Endothelial cell of umbilical vein (primary cell): Measurements from ENCODE around the gene EML3. TPM values are rescaled to one million over a fixed set of nuclear protein-coding genes. Genes with fewer than 3 reads are reported as not detected.
"Not testable (repeated sequence)": the region's sequence is repeated elsewhere in the genome, so short reads cannot be mapped to it uniquely, and the experiment has no call there.

Experiments used
- BruUV-seq: library from RNA; stranded (reverse); fragments of 400-500 nt; replicated peaks from 2 replicates; lab custom pipeline; 2021; lab: Mats Ljungman, UMichigan
- CTCF ChIA-PET: fragments of 300-600, 350-600 bp; sonication (Branson Sonifier 250); formaldehyde crosslinking; loops from one replicate; lab custom pipeline; 2021; ENCODE audit warnings: antibody characterized with exemption, inconsistent platforms; lab: Charles Lee
- POLR2A ChIA-PET: fragments of 300-600, 350-600 bp; sonication (Branson Sonifier 250); formaldehyde crosslinking; loops from one replicate; lab custom pipeline; 2021; ENCODE audit warnings: antibody characterized with exemption, inconsistent platforms; lab: Charles Lee
- DNase-seq: peaks from one replicate; pipeline ENCODE4 v3.0.0-alpha.2; 2011; ENCODE audit warnings: low read depth, low spot score
- FAIRE-seq: peaks from 2 replicates; lab custom pipeline; 2011; peaks lifted over from hg19 to GRCh38; lab: Jason Lieb, UNC
- H2AFZ ChIP-seq: 2 replicates; pipeline ENCODE4 v1.6.0; 2012; ENCODE audit warnings: low read depth, low read length, control low read depth, inconsistent platforms
- H3K27ac ChIP-seq: 2 replicates; pipeline ENCODE4 v1.5.1; 2011; ENCODE audit warnings: low read depth, mild to moderate bottlenecking, control low read depth, low read length, moderate library complexity; ENCODE audit not compliant: insufficient read depth
- H3K27me3 ChIP-seq, 2 experiments: 2 replicates each; pipeline versions ENCODE4 v1.6.0 to v1.6.1; 2011; ENCODE audit warnings: low read length in 2 of 2, mixed read lengths in 1 of 2; ENCODE audit not compliant: control insufficient read depth in 2 of 2, insufficient read depth in 2 of 2
- H3K36me3 ChIP-seq, 2 experiments: 2 replicates in 1 of 2; 3 replicates in 1 of 2; pipeline ENCODE4 v1.5.1; 2011; ENCODE audit warnings: low read length in 2 of 2, mild to moderate bottlenecking in 1 of 2, moderate library complexity in 1 of 2; ENCODE audit not compliant: control insufficient read depth in 2 of 2, insufficient read depth in 2 of 2; ENCODE audit errors: extremely low read depth in 1 of 2
- H3K4me1 ChIP-seq: 3 replicates; pipeline ENCODE4 v1.5.1; 2011; ENCODE audit warnings: mild to moderate bottlenecking, low read length; ENCODE audit not compliant: control insufficient read depth, insufficient read depth; ENCODE audit errors: extremely low read depth
- H3K4me2 ChIP-seq: 2 replicates; pipeline ENCODE4 v1.6.1; 2011; ENCODE audit warnings: low read length, control low read depth, mixed read lengths; ENCODE audit not compliant: insufficient read depth
- H3K4me3 ChIP-seq, 3 experiments: fragments of 200-600 bp in 1 of 3; sonication (generic), shearing (Covaris generic) in 1 of 3; replicated peaks in 1 of 3; 2 replicates each; pipeline ENCODE4 v1.5.1; 2011 to 2016; ENCODE audit warnings: control low read depth in 3 of 3, low read length in 3 of 3, mild to moderate bottlenecking in 2 of 3, inconsistent platforms in 1 of 3, low read depth in 1 of 3, moderate library complexity in 1 of 3; ENCODE audit not compliant: insufficient read depth in 1 of 3
- H3K79me2 ChIP-seq: 2 replicates; pipeline ENCODE4 v1.6.0; 2012; ENCODE audit warnings: low read length, inconsistent platforms; ENCODE audit not compliant: control insufficient read depth, insufficient read depth
- H3K9ac ChIP-seq: replicated peaks from 2 replicates; pipeline ENCODE3; 2011; ENCODE audit warnings: low read length, control low read depth; ENCODE audit not compliant: insufficient read depth; ENCODE audit errors: extremely low read depth
- H3K9me1 ChIP-seq: replicated peaks from 3 replicates; pipeline ENCODE4 v1.6.0; 2011; ENCODE audit warnings: mild to moderate bottlenecking, low read length; ENCODE audit not compliant: control insufficient read depth, insufficient read depth; ENCODE audit errors: extremely low read depth
- H3K9me3 ChIP-seq: replicated peaks from 2 replicates; pipeline ENCODE4 v1.5.1; 2012; ENCODE audit warnings: low read length, inconsistent platforms; ENCODE audit not compliant: control insufficient read depth, insufficient read depth
- H4K20me1 ChIP-seq: replicated peaks from 2 replicates; pipeline ENCODE3; 2011; ENCODE audit warnings: mild to moderate bottlenecking, low read length; ENCODE audit not compliant: control insufficient read depth, insufficient read depth; ENCODE audit errors: extremely low read depth
- CTCF ChIP-seq, 2 donors: IDR thresholded peaks; 1 replicate in 1 of 2; 2 replicates in 1 of 2; pipeline ENCODE4 v1.5.1; 2011; ENCODE audit warnings: low read length in 2 of 2, mild to moderate bottlenecking in 2 of 2, moderate library complexity in 2 of 2, control low read depth in 1 of 2, inconsistent platforms in 1 of 2, low read depth in 1 of 2; ENCODE audit not compliant: insufficient read depth in 1 of 2; ENCODE audit errors: extremely low read depth in 1 of 2
- POLR2A ChIP-seq: IDR thresholded peaks from 2 replicates; pipeline ENCODE4 v1.6.1; 2012; ENCODE audit warnings: low read depth, mild to moderate bottlenecking, control low read depth, low read length
- dilution Hi-C: fragments of 300-500 bp; cut with MboI; formaldehyde crosslinking; loops from one replicate; pipeline ENCODE4 v1.15.0; 2019; ENCODE audit warnings: low sequenced_read_pairs; ENCODE audit not compliant: extremely low pct_ligation_motif_present
- intact Hi-C: fragments of 100-400 bp; cut with micrococcal nuclease; formaldehyde crosslinking; loops from one replicate; pipeline ENCODE4 v1.10.0; 2022
- polyA plus RNA-seq, 4 experiments: library from polyadenylated mRNA; depleted of rRNA in 3 of 4; stranded (reverse) in 3 of 4; unstranded in 1 of 4; fragments of >200 nt; gene quantifications; 2 replicates each; pipeline versions ENCODE4 v1.2.1 to v1.2.3, GENCODE V29; 2011 to 2012; ENCODE audit warnings: missing spikeins in 1 of 4
- total RNA-seq: library from RNA; stranded (reverse); gene quantifications from 2 replicates; pipeline ENCODE4 v1.2.3, GENCODE V29; 2021

Gene EML3
- total and polyA plus RNA-seq, 2 donors (not counting 3 experiments of a cell fraction or from before 2014, with no cell fraction given): 75.7 to 101 TPM

GRCh38 chr11:62588966-62589637, 23.5 kb downstream of the EML3 start:
- Histone ChIP-seq H3K9ac (no peak overlapping the region), H3K36me3 (peaks cover 9 to 12% of the 10 kb centered on the region in 2 experiments), H2AFZ (no peak overlapping the region), H3K4me3 (no peak overlapping the region), H3K4me2 (no peak overlapping the region), H3K27ac (no peak overlapping the region), H3K9me3 (no peaks in the 10 kb centered on the region), H4K20me1 (no peaks in the 10 kb centered on the region), H3K79me2 (peaks cover 9% of the 10 kb centered on the region), H3K27me3 (no peaks in the 10 kb centered on the region), H3K9me1 (no peaks in the 10 kb centered on the region), H3K4me1 (peaks cover 18% of the 10 kb centered on the region)
- BruUV-seq: no TSS peak
- FAIRE-seq: no peak
- intact Hi-C loops: no loop called here
- ChIA-PET POLR2A (no interaction called here), CTCF (interaction anchor here (0.9 to 1.5 kb wide), 5 partner anchors 12 to 28 kb away, joined by 3 to 9 read pairs (median 5); partner anchors contain the start of gene EEF1G)
- TF ChIP-seq CTCF (IDR thresholded peaks at IDR 0.05; ENCODE audit: extremely low read depth in 1 of 2, insufficient read depth in 1 of 2, low read depth in 1 of 2, low read length in 2 of 2) (peak; percentile 23 to 39), POLR2A (no peak)
- DNase-seq: peak; percentile 50
- dilution Hi-C loops: no loop called here

DNA sequence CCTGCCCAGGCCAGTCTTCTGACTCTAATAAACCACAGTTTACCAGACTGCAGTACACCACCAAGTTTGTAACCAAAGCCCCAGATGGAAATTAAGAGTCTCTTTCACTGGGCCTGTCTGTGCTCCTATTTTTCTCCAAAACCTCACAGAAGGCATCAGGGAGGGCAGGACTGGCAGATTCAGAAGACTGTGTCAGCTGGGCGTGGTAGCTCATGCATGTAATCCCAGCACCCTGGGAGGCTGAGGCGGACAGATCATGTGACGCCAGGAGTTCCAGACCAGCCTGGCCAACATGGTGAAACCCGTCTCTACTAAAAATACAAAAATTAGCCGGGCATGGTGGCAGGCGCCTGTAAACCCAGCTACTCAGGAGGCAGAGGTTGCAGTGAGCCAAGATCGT, 27.2 kb downstream of the EML3 start:
- H3K9me3 ChIP-seq, H3K36me3 ChIP-seq, H3K79me2 ChIP-seq, H3K9me1 ChIP-seq, H4K20me1 ChIP-seq, H3K4me2 ChIP-seq, H3K4me1 ChIP-seq, dilution Hi-C loops, BruUV-seq, H3K27ac ChIP-seq, DNase-seq, H2AFZ ChIP-seq, intact Hi-C loops, H3K27me3 ChIP-seq, H3K9ac ChIP-seq, FAIRE-seq, H3K4me3 ChIP-seq: not testable (repeated sequence)
- ChIA-PET POLR2A (interaction anchor here (1.2 kb wide), 1 partner anchor 11 kb away, joined by 3 read pairs; no protein-coding TSS in a partner anchor), CTCF (interaction anchor here (2.3 kb wide), 1 partner anchor 161 kb away, joined by 7 read pairs; no protein-coding TSS in a partner anchor)

DNA sequence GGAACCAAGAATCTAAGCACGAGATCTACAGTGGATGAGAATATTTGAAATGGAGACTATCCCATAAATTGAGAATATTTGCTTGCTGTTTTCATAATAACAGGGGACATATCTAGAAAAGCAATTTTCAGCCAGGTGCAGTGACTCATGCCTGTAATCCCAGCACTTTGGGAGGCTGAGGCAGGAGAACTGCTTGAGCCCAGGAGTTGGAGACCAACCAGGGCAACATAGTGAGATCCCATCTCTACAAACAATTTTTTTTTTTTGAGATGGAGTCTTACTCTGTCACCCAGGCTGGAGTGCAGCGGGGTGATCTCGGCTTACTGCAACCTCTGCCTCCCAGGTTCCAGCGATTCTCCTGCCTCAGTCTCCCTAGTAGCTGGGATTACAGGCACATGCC, 30.8 kb downstream of the EML3 start:
- DNase-seq, intact Hi-C loops, dilution Hi-C loops, H3K27ac ChIP-seq, H4K20me1 ChIP-seq, BruUV-seq, POLR2A ChIA-PET, H3K9ac ChIP-seq, FAIRE-seq, H3K27me3 ChIP-seq, H3K9me1 ChIP-seq, H3K36me3 ChIP-seq, H2AFZ ChIP-seq, H3K4me2 ChIP-seq, H3K9me3 ChIP-seq, H3K4me3 ChIP-seq, H3K79me2 ChIP-seq: not testable (repeated sequence)
- H3K4me1 ChIP-seq: peaks cover 19% of the 10 kb centered on the region
- CTCF ChIA-PET: interaction anchor here (2.0 kb wide), 1 partner anchor 157 kb away, joined by 5 read pairs; no protein-coding TSS in a partner anchor
